PC-9 (cell line): ENCODE results near the gene IDH3G.

Experiments used
- CTCF ChIP-seq: fragments of 200-600 bp; sonication (generic); conservative IDR thresholded peaks from 2 replicates; pipeline ENCODE4 v1.6.1; 2017; ENCODE audit warnings: mixed run types, antibody characterized with exemption, mild to moderate bottlenecking, moderate library complexity
- EZH2 ChIP-seq: fragments of 200-600 bp; sonication (generic); IDR thresholded peaks from 2 replicates; pipeline ENCODE4 v1.8.0; 2017; ENCODE audit warnings: antibody characterized with exemption, low read depth

GRCh38 chrX:153736871-153737441 is 57.2 kb downstream of the IDH3G start:
- no peak for TF ChIP-seq CTCF
- no peak for TF ChIP-seq EZH2
